ENCODE results near the gene YWHAG.

DNA sequence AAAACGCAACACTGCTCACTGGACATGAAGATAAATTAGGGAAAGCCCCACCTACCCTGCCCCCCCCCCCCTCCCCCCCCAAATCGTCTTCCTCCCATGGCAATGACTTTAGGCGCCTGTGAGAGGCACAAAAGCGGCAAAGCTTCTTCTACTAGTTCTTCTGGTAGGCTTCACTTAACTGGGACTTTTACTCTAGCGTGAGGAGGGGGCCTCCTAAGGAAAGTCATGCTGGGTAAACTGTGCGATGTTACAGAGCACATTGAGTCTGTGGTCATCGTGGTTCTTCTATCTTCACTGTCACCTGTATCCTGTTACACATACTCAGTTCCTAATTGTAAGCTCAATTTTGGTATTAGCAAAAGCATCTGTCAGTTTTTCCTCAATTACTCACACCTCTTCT lies 31.2 kb downstream of the YWHAG start:
- TF ChIP-seq, protein P1, sequence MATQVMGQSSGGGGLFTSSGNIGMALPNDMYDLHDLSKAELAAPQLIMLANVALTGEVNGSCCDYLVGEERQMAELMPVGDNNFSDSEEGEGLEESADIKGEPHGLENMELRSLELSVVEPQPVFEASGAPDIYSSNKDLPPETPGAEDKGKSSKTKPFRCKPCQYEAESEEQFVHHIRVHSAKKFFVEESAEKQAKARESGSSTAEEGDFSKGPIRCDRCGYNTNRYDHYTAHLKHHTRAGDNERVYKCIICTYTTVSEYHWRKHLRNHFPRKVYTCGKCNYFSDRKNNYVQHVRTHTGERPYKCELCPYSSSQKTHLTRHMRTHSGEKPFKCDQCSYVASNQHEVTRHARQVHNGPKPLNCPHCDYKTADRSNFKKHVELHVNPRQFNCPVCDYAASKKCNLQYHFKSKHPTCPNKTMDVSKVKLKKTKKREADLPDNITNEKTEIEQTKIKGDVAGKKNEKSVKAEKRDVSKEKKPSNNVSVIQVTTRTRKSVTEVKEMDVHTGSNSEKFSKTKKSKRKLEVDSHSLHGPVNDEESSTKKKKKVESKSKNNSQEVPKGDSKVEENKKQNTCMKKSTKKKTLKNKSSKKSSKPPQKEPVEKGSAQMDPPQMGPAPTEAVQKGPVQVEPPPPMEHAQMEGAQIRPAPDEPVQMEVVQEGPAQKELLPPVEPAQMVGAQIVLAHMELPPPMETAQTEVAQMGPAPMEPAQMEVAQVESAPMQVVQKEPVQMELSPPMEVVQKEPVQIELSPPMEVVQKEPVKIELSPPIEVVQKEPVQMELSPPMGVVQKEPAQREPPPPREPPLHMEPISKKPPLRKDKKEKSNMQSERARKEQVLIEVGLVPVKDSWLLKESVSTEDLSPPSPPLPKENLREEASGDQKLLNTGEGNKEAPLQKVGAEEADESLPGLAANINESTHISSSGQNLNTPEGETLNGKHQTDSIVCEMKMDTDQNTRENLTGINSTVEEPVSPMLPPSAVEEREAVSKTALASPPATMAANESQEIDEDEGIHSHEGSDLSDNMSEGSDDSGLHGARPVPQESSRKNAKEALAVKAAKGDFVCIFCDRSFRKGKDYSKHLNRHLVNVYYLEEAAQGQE (IDR thresholded peaks at IDR 0.05; ENCODE audit: unreplicated experiment): no peak
- TF ChIP-seq CREB1 (CRISPR knock-in tag; IDR thresholded peaks at IDR 0.05; ENCODE audit: low read depth) (no peak), POLR2AphosphoS5 (IDR thresholded peaks at IDR 0.05; ENCODE audit: low read depth) (no peak), JUNB (IDR thresholded peaks at IDR 0.05; ENCODE audit: unreplicated experiment) (no peak), EZH2 (IDR thresholded peaks at IDR 0.05; ENCODE audit: low read depth, unreplicated experiment) (no peak), EZH2phosphoT487 (IDR thresholded peaks at IDR 0.05; ENCODE audit: unreplicated experiment) (no peak), NANOG (IDR thresholded peaks at IDR 0.05; ENCODE audit: borderline replicate concordance) (no peak), ZNF331 (CRISPR knock-in tag; IDR thresholded peaks at IDR 0.05; ENCODE audit: low read depth) (no peak)
- TF ChIP-seq, protein P2, sequence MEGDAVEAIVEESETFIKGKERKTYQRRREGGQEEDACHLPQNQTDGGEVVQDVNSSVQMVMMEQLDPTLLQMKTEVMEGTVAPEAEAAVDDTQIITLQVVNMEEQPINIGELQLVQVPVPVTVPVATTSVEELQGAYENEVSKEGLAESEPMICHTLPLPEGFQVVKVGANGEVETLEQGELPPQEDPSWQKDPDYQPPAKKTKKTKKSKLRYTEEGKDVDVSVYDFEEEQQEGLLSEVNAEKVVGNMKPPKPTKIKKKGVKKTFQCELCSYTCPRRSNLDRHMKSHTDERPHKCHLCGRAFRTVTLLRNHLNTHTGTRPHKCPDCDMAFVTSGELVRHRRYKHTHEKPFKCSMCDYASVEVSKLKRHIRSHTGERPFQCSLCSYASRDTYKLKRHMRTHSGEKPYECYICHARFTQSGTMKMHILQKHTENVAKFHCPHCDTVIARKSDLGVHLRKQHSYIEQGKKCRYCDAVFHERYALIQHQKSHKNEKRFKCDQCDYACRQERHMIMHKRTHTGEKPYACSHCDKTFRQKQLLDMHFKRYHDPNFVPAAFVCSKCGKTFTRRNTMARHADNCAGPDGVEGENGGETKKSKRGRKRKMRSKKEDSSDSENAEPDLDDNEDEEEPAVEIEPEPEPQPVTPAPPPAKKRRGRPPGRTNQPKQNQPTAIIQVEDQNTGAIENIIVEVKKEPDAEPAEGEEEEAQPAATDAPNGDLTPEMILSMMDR (conservative IDR thresholded peaks at IDR 0.05; ENCODE audit: low read depth in 2 of 2): no peak
- TF ChIP-seq, protein P3, sequence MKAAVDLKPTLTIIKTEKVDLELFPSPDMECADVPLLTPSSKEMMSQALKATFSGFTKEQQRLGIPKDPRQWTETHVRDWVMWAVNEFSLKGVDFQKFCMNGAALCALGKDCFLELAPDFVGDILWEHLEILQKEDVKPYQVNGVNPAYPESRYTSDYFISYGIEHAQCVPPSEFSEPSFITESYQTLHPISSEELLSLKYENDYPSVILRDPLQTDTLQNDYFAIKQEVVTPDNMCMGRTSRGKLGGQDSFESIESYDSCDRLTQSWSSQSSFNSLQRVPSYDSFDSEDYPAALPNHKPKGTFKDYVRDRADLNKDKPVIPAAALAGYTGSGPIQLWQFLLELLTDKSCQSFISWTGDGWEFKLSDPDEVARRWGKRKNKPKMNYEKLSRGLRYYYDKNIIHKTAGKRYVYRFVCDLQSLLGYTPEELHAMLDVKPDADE (IDR thresholded peaks at IDR 0.05): no peak
